HCT116 (cell line): ENCODE results near the gene BMP7. TPM values are rescaled to one million over a fixed set of nuclear protein-coding genes. Genes with fewer than 3 reads are reported as not detected.

Source experiments
- ATAC-seq: fragments of 200-7000 bp; cut with Tn5 transposase; 2 replicates; pipeline ENCODE4 v1.9.1; 2020; ENCODE audit warnings: mild to moderate bottlenecking, moderate library complexity
- BruUV-seq: library from RNA; stranded (reverse); fragments of 400-500 nt; replicated peaks from 2 replicates; lab custom pipeline; 2021; lab: Mats Ljungman, UMichigan
- CTCF ChIA-PET: fragments of 300-600 bp; sonication (Branson Sonifier 250); formaldehyde crosslinking; loops from one replicate; lab custom pipeline; 2021; ENCODE audit warnings: antibody characterized with exemption; lab: Charles Lee
- POLR2A ChIA-PET: fragments of 300-600, 350-600 bp; sonication (Branson Sonifier 250); formaldehyde crosslinking; loops from one replicate; lab custom pipeline; 2021; ENCODE audit warnings: antibody characterized with exemption; lab: Charles Lee
- RAD21 ChIA-PET, 2 experiments: fragments of 300-600 bp; sonication (Branson Sonifier 250); formaldehyde crosslinking; loops; one replicate each; lab custom pipeline; 2023; ENCODE audit warnings: low total read pairs in 2 of 2; ENCODE audit not compliant: uncharacterized antibody in 2 of 2, unreplicated experiment in 2 of 2, low non-redundant PET in 1 of 2; lab: Charles Lee
- DNase-seq: peaks from one replicate; pipeline ENCODE4 v3.0.0-alpha.2; 2010; ENCODE audit warnings: low read depth, low spot score
- H2AFZ ChIP-seq: fragments of 200-600 bp; shearing (Covaris generic), sonication (generic); 2 replicates; pipeline ENCODE4 v1.6.1; 2017; ENCODE audit warnings: low read depth, mixed run types, mixed read lengths, antibody characterized with exemption, low read length; ENCODE audit not compliant: poor library complexity, severe bottlenecking
- H3K27ac ChIP-seq: 2 replicates; pipeline ENCODE4 v1.5.1; 2012; ENCODE audit warnings: low read depth, low read length
- H3K27me3 ChIP-seq: fragments of 200-600 bp; sonication (generic); 2 replicates; pipeline ENCODE4 v1.6.1; 2016; ENCODE audit warnings: mixed run types, low read length, mixed read lengths; ENCODE audit not compliant: insufficient read depth
- H3K36me3 ChIP-seq, 2 experiments: fragments of 200-500 bp in 1 of 2; fragments of 200-600 bp in 1 of 2; sonication (Bioruptor generic) in 1 of 2; sonication (generic) in 1 of 2; 2 replicates each; pipeline versions ENCODE4 v1.5.1 to v1.6.1; 2014 to 2016; ENCODE audit warnings: low read length in 2 of 2, inconsistent platforms in 1 of 2, mixed read lengths in 1 of 2, mixed run types in 1 of 2; ENCODE audit not compliant: insufficient read depth in 2 of 2, control insufficient read depth in 1 of 2
- H3K4me1 ChIP-seq, 2 experiments: fragments of 200-600 bp in 1 of 2; sonication (generic) in 1 of 2; 2 replicates each; pipeline versions ENCODE4 v1.5.1 to v1.6.1; 2012 to 2017; ENCODE audit warnings: low read length in 2 of 2, inconsistent platforms in 1 of 2, mild to moderate bottlenecking in 1 of 2, mixed read lengths in 1 of 2, mixed run types in 1 of 2, moderate library complexity in 1 of 2; ENCODE audit not compliant: insufficient read depth in 2 of 2, control insufficient read depth in 1 of 2
- H3K4me2 ChIP-seq: fragments of 200-600 bp; sonication (generic); 2 replicates; pipeline ENCODE4 v1.6.1; 2017; ENCODE audit warnings: mixed run types, low read length, mixed read lengths
- H3K4me3 ChIP-seq, 2 experiments: fragments of 200-600 bp in 1 of 2; sonication (generic) in 1 of 2; replicated peaks in 1 of 2; 2 replicates each; pipeline ENCODE4 v1.5.1; 2011 to 2016; ENCODE audit warnings: low read length in 2 of 2, control low read depth in 1 of 2, low read depth in 1 of 2, mild to moderate bottlenecking in 1 of 2, mixed read lengths in 1 of 2, mixed run types in 1 of 2
- H3K79me2 ChIP-seq: fragments of 200-600 bp; sonication (generic); 2 replicates; pipeline ENCODE4 v1.6.1; 2017; ENCODE audit warnings: mild to moderate bottlenecking, mixed run types, low read length, moderate library complexity, mixed read lengths; ENCODE audit not compliant: insufficient read depth
- H3K9ac ChIP-seq: fragments of 200-600 bp; sonication (generic); 2 replicates; pipeline ENCODE4 v1.6.1; 2016; ENCODE audit warnings: low read length, mixed read lengths
- H3K9me2 ChIP-seq: fragments of 200-600 bp; sonication (generic), shearing (Covaris generic); 2 replicates; pipeline ENCODE4 v1.6.1; 2017; ENCODE audit warnings: mixed run types, mild to moderate bottlenecking, moderate library complexity; ENCODE audit not compliant: insufficient read depth
- H3K9me3 ChIP-seq, 2 experiments: fragments of 200-500 bp in 1 of 2; fragments of 200-600 bp in 1 of 2; sonication (Bioruptor generic) in 1 of 2; sonication (generic) in 1 of 2; 2 replicates each; pipeline ENCODE4 v1.6.1; 2014 to 2017; ENCODE audit warnings: low read length in 2 of 2, mixed read lengths in 2 of 2, inconsistent platforms in 1 of 2, low read depth in 1 of 2, mild to moderate bottlenecking in 1 of 2, mixed run types in 1 of 2, moderate library complexity in 1 of 2; ENCODE audit not compliant: control insufficient read depth in 1 of 2, insufficient read depth in 1 of 2
- H4K20me1 ChIP-seq: fragments of 200-600 bp; sonication (generic), shearing (Covaris generic); 2 replicates; pipeline ENCODE4 v1.6.1; 2017; ENCODE audit warnings: mixed run types, mild to moderate bottlenecking, moderate library complexity; ENCODE audit not compliant: insufficient read depth
- JUND ChIP-seq: IDR thresholded peaks from 2 replicates; pipeline ENCODE4 v1.6.1; 2012
- ZFX ChIP-seq: fragments of 450-650 bp; IDR thresholded peaks from 2 replicates; pipeline ENCODE4 v1.6.1; 2017
- intact Hi-C: fragments of 100-400 bp; cut with micrococcal nuclease; formaldehyde crosslinking; loops from 2 replicates; pipeline ENCODE4 v1.10.0; 2022
- total RNA-seq: library from RNA; stranded (reverse); gene quantifications from one replicate; pipeline ENCODE4 v1.2.1, GENCODE V29; 2021; ENCODE audit not compliant: unreplicated experiment
- TF ChIP-seq, protein P1 (sequence below): IDR thresholded peaks from 2 replicates; pipeline ENCODE4 v1.6.1; 2012
- TF ChIP-seq, protein P2 (sequence below): IDR thresholded peaks from 2 replicates; pipeline ENCODE4 v1.6.1; 2011; ENCODE audit warnings: mild to moderate bottlenecking, low read length, moderate library complexity; ENCODE audit not compliant: insufficient replicate concordance; ENCODE audit errors: extremely low read depth

BMP7 gene
- total RNA-seq, 1 experiment from 2014 or later: 7.0 TPM

DNA sequence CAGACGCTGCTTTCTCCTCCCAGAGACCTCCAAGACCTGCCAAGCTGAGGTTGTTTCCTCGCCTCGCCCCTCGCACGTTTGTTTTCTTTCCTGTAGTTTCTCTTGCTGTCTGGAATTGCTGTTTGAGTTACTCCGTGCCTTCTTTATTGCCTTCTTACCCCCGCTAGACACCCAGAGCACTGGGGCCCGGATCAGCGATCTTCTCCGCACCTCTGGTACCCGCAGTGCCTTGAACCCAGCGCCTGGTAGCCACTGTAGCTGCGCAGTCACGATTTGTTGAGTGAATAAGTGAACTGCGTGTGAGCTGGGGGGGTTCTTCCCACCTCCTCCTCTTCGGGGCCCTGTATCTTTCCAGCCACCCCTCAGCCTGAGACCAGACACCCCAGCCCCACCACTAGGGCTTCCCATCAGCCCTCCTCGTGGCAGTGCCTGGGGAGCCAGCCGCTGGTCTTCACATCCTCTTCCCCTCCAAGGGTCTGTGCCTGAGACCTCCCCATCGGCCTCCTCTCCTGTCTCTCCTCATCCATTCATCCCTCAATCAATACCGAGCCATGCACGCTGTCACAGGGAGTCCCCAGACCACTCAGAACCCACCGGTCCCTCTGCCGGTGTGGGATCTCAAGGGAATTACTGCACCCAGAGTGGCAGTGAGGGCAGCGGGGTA, 849 bp upstream of the BMP7 start:
- Histone ChIP-seq H3K4me3 (no peak overlapping the region), H3K27ac (no peak overlapping the region), H3K9me2 (no peaks in the 10 kb centered on the region)
- no peak for ATAC-seq
- TF ChIP-seq, protein P1, sequence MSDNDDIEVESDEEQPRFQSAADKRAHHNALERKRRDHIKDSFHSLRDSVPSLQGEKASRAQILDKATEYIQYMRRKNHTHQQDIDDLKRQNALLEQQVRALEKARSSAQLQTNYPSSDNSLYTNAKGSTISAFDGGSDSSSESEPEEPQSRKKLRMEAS: no peak
- TF ChIP-seq JUND: no peak
- TF ChIP-seq, all 23 proteins: peak for 0
- DNase-seq: no peak
- POLR2A ChIA-PET: no interaction called here
- H4K20me1 ChIP-seq: no peaks in the 10 kb centered on the region
- no peak overlapping the region for H2AFZ ChIP-seq
- RAD21 ChIA-PET: no interaction called here
- H3K9ac ChIP-seq: no peak overlapping the region
- no TSS peak for BruUV-seq
- peaks cover 0 to 4% of the 10 kb centered on the region in 2 experiments; a peak in 2 of 4 replicates for H3K4me1 ChIP-seq
- H3K36me3 ChIP-seq: no peaks in the 10 kb centered on the region
- intact Hi-C loops: no loop called here
- no peaks in the 10 kb centered on the region for H3K9me3 ChIP-seq
- CTCF ChIA-PET: no interaction called here
- H3K4me2 ChIP-seq: 0 out of 2 replicates have a peak overlapping the region, but pooled peaks have one; percentile 66
- H3K79me2 ChIP-seq: no peaks in the 10 kb centered on the region
- no peaks in the 10 kb centered on the region for H3K27me3 ChIP-seq

DNA sequence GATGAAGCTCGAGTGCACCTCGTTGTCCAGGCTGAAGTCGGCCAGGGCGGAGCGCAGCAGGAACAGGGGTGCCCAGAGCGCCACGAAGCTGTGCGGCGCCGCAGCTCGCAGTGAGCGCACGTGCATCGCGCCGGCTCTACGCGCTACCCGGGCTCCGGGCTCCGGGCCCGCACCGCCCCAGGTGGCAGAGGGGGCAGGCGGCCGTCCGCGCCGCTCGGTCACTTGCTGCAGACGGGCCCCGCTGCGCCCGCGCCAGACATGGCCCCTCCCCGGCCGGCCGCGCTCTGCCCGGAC, 497 bp downstream of the BMP7 start:
- peak; percentile 68 for ATAC-seq
- DNase-seq: no peak
- ChIA-PET RAD21 (no interaction called here), CTCF (no interaction called here), POLR2A (no interaction called here)
- Histone ChIP-seq H3K4me2 (peak overlapping the region; percentile 66), H2AFZ (no peak overlapping the region), H3K9ac (peak overlapping the region; percentile 46), H3K4me3 (peak overlapping the region; percentile 44 to 56), H4K20me1 (no peaks in the 10 kb centered on the region), H3K79me2 (no peaks in the 10 kb centered on the region), H3K4me1 (peaks cover 0 to 4% of the 10 kb centered on the region in 2 experiments; a peak in 2 of 4 replicates), H3K27ac (peak overlapping the region; percentile 47; the same call in 1 of the 2 replicates), H3K9me2 (no peaks in the 10 kb centered on the region), H3K9me3 (no peaks in the 10 kb centered on the region), H3K27me3 (no peaks in the 10 kb centered on the region), H3K36me3 (no peaks in the 10 kb centered on the region)
- BruUV-seq: no TSS peak
- 0 out of 2 replicates have a peak, but pooled peaks have one; percentile 24 for TF ChIP-seq ZFX
- TF ChIP-seq, protein P2, sequence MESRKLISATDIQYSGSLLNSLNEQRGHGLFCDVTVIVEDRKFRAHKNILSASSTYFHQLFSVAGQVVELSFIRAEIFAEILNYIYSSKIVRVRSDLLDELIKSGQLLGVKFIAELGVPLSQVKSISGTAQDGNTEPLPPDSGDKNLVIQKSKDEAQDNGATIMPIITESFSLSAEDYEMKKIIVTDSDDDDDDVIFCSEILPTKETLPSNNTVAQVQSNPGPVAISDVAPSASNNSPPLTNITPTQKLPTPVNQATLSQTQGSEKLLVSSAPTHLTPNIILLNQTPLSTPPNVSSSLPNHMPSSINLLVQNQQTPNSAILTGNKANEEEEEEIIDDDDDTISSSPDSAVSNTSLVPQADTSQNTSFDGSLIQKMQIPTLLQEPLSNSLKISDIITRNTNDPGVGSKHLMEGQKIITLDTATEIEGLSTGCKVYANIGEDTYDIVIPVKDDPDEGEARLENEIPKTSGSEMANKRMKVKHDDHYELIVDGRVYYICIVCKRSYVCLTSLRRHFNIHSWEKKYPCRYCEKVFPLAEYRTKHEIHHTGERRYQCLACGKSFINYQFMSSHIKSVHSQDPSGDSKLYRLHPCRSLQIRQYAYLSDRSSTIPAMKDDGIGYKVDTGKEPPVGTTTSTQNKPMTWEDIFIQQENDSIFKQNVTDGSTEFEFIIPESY: no peak
- intact Hi-C loops: no loop called here
